HG03025 (cell line): Measurements from ENCODE around the gene GPC6.

Experiments
- ATAC-seq: cut with Tn5 transposase; IDR thresholded peaks from one replicate; pipeline ENCODE4 v1.9.1; 2021; ENCODE audit warnings: mild to moderate bottlenecking, moderate library complexity; ENCODE audit not compliant: unreplicated experiment, low FRiP score

GPC6 gene

GRCh38 chr13:93947651-93948050 is 721.0 kb downstream of the GPC6 start:
- ATAC-seq: no peak

- no peak for ATAC-seq
Observed at GRCh38 chr13:93948162-93948922, 721.7 kb downstream of the GPC6 start.

GRCh38 chr13:93951108-93951507 is 724.5 kb downstream of the GPC6 start:
- ATAC-seq: no peak

DNA sequence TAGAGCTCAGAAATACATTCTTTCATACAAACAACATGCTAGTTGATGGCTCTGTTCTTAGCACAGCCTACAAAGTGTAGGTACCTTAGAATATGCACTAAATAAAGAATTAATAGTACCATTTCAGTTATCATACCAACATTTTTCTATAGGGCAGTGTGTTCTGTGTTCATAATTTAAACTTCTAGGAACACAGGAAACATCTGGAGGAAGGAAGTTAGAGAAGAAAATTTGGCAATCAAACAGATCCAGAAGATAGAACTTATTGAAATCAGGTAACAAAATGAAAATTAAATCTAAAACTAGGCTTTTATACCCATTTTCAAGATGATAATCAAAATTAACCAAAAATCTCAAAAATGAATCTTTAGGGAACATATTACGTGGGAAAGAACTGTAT is 725.3 kb downstream of the GPC6 start:
- ATAC-seq: no peak

DNA sequence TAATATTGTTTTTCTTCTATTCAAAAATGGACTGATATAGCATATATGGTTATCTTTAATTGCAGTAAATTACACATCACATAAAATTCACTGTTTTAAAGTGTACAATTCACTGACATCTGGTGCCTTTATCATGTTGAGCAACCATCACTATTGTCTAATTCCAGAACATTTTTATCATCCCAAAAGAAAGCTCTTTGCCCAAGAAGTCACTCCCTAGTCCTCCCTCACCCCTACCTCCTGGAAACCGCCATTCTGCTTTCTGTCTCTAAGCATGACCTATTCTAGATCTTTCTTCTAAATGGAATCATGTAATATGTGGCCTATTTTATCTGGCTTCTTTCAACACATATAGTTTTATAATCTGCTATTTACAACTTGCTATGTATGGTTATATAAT is 727.2 kb downstream of the GPC6 start:
- ATAC-seq: no peak

GRCh38 chr13:93955904-93956303 is 729.3 kb downstream of the GPC6 start:
- no peak for ATAC-seq

DNA sequence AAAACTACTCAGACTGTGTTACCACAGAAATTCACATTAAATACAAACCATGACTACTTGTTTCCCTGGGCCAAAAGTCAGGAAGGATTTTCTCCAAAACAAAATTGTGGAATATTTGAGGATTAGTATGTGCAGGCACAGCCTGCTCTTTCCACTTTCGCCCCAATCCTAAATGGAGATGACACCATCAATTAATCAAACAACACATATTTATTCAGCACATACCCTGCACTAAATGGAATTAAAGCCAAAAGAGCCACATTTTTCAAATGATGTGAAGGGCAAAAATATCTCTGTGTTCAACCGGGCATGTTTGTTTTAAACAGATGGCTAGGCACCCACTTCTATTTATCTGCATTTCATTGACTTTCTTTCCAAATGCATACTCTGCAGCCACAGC is 729.8 kb downstream of the GPC6 start:
- ATAC-seq: no peak

GRCh38 chr13:93957371-93957770 is 730.8 kb downstream of the GPC6 start:
- no peak for ATAC-seq

GRCh38 chr13:93959796-93960533 is 733.4 kb downstream of the GPC6 start:
- ATAC-seq: no peak

DNA sequence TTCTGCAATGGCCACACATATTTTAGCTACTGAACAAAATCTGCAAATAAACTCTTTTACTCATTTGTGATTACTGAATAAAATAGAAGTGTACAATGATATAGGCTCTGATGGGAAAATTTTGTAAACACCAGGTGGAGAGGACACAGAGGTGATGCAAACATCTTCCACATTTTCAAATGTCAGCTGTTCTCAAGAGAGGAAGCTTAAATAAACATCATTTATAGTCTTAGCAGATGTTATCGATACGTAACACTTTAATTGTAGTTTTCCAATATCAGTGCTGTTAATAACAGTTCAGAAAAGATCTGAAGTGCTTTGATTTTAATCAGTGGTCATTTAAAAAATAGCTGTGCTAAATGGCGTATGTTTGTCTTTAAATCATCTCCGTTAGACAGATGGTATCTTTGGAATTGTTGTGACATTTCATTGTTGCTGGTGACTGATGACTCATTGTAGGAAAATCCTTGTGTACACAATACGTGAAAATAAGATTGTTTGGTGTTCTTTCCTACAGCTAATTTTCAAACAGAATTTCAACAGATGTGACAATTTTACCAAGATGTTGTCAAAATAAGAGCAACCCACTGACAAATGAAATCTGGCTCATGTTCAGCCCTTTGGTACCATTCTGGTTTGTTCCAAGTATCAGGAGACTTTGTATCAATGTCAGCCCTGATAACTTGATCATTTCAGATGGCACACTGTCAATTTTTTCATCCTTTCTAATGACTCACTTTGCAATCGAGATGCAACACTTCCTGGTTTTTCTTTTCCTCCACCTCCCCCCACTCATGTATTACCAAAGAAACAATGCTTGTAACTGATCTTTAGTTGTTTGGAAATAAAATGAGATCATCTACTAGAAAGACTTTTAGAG is 736.9 kb downstream of the GPC6 start:
- ATAC-seq: no peak

DNA sequence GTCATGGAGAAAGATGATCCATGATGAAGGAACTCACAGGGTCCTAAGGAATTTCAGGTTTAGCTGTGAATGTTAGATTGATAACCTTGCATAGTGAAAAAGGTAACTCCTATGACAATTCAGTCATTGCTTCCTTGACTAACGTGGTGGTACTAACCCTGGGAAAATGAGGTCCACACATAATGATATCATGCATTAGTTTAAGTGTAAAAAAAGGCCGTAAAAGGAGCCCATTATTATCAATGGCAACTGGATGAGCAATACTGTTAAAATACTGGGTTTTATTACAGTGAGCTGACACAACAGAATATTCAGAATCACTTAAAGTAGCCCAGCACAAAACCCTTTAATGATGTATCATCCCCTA is 737.5 kb downstream of the GPC6 start:
- no peak for ATAC-seq

DNA sequence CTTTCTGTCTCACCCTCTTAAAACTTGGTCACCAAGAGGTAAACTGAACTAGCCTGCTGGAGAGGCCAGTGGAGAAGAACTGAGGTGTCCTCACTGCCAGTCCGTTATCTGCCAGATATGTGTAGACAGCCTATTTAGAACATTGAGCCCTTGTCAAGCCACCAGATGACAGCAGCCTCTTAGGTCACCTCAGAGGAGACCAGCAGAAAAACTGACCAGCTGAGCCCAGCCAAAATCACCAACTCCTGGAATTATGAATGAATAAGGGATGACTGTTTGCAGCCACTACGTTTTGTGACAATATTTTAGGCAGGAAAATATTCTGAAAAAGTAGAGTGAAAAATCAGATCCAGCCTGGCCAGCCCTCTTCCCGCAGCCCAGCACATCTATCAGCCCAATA is 739.0 kb downstream of the GPC6 start:
- no peak for ATAC-seq

- no peak for ATAC-seq
Observed at GRCh38 chr13:93966267-93966936, 739.8 kb downstream of the GPC6 start.

GRCh38 chr13:93967286-93967685 is 740.7 kb downstream of the GPC6 start:
- ATAC-seq: no peak

DNA sequence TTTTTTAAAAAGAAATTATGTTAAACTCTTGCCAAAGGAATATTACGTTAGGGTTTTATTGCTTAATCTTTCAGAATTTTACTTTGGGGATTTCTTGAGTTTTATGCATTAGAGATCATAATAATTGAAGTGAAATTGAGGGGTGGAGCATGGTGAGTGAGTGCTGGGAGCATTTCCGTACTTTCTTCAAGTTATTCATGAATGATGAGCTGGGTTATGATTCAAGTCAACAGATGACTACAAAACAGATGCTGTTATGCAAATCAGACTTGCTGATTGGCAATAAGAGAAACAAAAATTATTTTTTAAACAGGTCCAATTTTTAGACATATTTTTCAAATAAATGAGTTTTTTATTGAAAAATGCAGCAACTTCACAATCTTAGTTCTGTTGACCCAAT is 748.6 kb downstream of the GPC6 start:
- no peak for ATAC-seq

DNA sequence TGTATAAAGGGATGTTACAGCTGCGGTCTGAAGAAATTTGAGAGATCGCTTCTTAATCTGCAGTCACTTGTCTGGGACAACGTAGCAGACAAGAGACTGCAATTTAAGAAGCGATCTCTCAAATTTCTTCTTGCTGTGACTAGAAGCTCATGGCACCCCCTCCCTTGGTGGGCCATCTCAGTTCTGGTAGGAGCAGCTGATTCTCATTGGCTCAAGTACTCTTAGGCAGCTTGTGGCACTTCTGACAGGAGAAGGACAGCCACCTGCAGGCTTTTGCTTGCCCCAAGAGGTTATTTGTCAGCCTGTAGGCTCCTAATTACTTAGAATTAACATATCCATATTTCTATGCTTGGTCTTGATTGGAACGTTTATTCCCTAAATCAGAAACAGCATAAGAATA is 749.9 kb downstream of the GPC6 start:
- no peak for ATAC-seq

DNA sequence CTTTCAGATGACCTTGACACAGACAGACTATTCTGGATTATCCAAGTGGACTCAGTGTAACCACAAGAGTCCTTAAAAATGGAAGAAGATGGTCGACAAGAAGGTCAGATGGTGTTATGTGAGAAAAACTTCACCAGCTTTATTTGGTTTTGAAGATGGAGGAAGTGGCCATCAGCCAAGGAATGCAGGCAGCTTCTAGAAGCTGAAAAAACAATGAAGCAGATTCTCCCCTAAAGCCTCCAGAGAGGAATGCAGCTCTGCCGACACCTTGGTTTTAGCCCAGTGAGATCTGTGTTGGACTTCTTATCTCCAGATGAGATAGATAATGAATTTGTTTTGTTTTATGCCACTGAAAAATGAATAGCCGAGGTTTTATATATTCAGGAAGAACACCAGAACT is 751.4 kb downstream of the GPC6 start:
- ATAC-seq: no peak

GRCh38 chr13:93981426-93981977 is 754.9 kb downstream of the GPC6 start:
- no peak for ATAC-seq

- ATAC-seq: no peak
Observed at GRCh38 chr13:93982179-93982918, 755.7 kb downstream of the GPC6 start.

DNA sequence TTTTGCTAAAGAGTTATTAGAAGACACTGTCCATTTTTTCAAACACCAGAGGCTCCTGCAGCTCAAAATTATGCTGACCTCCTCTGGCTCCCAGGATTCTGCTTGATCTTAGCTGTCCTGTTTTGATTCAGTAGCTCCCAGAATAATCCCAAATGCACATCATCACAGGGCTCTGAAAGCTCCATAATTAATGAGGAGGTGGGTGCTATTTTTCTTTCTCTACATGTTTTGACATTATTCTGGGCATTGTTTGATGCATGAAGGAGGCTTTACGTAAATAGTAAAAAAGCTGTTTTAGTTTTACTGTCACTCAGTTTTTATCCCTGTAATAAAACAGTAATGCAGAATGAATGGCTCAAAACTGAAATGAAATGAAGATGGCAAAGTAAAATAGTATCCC is 757.4 kb downstream of the GPC6 start:
- ATAC-seq: no peak
